ENCODE data around the gene RASSF7. TPM values are rescaled to one million over a fixed set of nuclear protein-coding genes. Genes with fewer than 3 reads are reported as not detected.
A peak's percentile ranks its signal among the peaks of the same experiment; 100 is the strongest.

Gene RASSF7
- total RNA-seq, 1 experiment from 2014 or later, result 32.5 TPM

DNA sequence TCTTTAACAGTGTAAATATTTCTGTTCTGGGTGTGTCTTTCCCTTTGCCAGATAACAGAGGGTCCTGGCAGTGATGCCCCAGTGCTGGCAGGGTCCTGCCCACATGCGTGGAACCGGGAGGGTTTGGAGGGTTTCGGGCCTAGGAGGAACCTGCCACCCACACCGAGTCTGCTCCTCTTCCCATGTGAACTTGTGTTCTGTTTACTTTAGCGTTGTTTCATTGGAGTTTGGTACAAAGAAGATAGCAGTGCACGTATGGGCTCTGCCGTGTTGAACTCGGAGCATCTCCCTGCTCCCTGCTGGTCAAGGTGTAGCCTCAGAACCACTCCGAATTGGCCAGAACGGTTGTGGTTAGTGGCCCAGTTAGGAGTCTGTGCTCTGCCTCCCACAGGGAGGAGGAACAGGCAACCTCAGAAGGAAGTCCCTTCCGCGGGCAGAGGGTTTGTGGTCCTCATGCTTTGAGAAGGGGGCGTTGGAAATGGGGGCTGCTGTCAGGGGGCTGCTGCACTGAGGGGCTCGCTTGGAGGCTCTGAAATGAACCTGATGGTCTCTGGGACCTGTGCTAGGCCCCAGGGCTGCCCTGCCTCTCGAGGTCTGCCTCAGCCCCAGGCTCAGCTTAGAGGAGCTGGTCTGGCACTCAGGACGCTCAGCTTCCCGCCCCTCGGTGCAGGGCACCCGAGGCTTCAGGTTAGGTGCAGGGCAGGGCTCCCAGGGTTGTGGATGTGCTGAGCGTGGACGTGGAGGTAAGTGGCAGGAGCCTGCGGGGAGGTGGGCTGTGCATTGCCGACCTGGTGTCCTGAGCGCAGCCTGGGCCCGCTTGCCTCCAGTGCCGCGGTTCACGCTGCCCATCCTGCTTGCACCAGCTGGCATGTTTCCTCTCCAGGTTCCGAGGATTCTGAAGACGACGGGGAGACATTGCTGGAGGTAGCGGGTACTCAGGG lies 25.9 kb downstream of the RASSF7 start:
- Mint-ChIP-seq H3K9me3 (no peaks in the 10 kb centered on the region), H3K27me3 (ENCODE audit: low read depth) (no peaks in the 10 kb centered on the region), H3K4me3 (no peak overlapping the region), H3K4me1 (no peaks in the 10 kb centered on the region), H3K27ac (peak overlapping the region; percentile 29; the same call in 1 of the 2 replicates), H3K36me3 (peaks cover 55% of the 10 kb centered on the region)
- TF ChIP-seq, protein P1, sequence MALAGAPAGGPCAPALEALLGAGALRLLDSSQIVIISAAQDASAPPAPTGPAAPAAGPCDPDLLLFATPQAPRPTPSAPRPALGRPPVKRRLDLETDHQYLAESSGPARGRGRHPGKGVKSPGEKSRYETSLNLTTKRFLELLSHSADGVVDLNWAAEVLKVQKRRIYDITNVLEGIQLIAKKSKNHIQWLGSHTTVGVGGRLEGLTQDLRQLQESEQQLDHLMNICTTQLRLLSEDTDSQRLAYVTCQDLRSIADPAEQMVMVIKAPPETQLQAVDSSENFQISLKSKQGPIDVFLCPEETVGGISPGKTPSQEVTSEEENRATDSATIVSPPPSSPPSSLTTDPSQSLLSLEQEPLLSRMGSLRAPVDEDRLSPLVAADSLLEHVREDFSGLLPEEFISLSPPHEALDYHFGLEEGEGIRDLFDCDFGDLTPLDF (CRISPR knock-in tag; IDR thresholded peaks at IDR 0.05), result no peak
- TF ChIP-seq, protein P2, sequence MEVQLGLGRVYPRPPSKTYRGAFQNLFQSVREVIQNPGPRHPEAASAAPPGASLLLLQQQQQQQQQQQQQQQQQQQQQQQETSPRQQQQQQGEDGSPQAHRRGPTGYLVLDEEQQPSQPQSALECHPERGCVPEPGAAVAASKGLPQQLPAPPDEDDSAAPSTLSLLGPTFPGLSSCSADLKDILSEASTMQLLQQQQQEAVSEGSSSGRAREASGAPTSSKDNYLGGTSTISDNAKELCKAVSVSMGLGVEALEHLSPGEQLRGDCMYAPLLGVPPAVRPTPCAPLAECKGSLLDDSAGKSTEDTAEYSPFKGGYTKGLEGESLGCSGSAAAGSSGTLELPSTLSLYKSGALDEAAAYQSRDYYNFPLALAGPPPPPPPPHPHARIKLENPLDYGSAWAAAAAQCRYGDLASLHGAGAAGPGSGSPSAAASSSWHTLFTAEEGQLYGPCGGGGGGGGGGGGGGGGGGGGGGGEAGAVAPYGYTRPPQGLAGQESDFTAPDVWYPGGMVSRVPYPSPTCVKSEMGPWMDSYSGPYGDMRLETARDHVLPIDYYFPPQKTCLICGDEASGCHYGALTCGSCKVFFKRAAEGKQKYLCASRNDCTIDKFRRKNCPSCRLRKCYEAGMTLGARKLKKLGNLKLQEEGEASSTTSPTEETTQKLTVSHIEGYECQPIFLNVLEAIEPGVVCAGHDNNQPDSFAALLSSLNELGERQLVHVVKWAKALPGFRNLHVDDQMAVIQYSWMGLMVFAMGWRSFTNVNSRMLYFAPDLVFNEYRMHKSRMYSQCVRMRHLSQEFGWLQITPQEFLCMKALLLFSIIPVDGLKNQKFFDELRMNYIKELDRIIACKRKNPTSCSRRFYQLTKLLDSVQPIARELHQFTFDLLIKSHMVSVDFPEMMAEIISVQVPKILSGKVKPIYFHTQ (CRISPR knock-in tag; IDR thresholded peaks at IDR 0.05), result no peak
- ATAC-seq, result no peak
- DNase-seq (ENCODE audit: low spot score), result no peak
- ChIA-PET CTCF (no interaction called here), POLR2A (no interaction called here)

DNA sequence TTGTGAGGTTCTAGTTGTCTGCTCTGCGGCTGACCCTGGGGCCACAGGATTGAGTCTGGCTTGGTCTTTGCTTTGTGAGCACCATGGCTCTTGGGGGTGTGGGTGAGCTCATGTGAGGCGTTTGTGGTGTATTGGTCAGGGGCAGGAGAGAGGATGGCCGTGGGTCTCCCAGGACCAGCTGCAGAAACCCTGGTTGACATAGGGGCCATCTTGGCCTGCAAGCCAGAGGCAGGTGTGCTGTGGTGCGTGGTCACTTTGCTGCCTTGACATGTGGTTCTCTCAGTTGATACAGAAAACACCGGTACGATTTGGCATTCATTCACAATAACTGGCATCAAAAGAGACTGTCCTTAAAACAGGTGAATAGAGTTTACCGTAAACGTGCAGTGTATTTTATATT lies 26.8 kb downstream of the RASSF7 start:
- POLR2A ChIA-PET, result no interaction called here
- TF ChIP-seq NFE2L1 (CRISPR knock-in tag; IDR thresholded peaks at IDR 0.05) (no peak), ZNF671 (CRISPR knock-in tag; IDR thresholded peaks at IDR 0.05) (no peak), RELA (CRISPR knock-in tag; IDR thresholded peaks at IDR 0.05; ENCODE audit: borderline replicate concordance) (no peak), KAT7 (CRISPR knock-in tag; IDR thresholded peaks at IDR 0.05; ENCODE audit: borderline replicate concordance) (no peak), OVOL2 (CRISPR knock-in tag; IDR thresholded peaks at IDR 0.05; ENCODE audit: borderline replicate concordance) (no peak), ZNF232 (CRISPR knock-in tag; IDR thresholded peaks at IDR 0.05) (no peak), ESRRA (CRISPR knock-in tag; IDR thresholded peaks at IDR 0.05; ENCODE audit: borderline replicate concordance) (no peak)
- TF ChIP-seq, protein P3, sequence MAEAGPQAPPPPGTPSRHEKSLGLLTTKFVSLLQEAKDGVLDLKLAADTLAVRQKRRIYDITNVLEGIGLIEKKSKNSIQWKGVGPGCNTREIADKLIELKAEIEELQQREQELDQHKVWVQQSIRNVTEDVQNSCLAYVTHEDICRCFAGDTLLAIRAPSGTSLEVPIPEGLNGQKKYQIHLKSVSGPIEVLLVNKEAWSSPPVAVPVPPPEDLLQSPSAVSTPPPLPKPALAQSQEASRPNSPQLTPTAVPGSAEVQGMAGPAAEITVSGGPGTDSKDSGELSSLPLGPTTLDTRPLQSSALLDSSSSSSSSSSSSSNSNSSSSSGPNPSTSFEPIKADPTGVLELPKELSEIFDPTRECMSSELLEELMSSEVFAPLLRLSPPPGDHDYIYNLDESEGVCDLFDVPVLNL (CRISPR knock-in tag; IDR thresholded peaks at IDR 0.05; ENCODE audit: borderline replicate concordance, low read depth), result no peak
- Mint-ChIP-seq H3K27ac (no peak overlapping the region), H3K27me3 (ENCODE audit: low read depth) (no peaks in the 10 kb centered on the region), H3K9me3 (no peaks in the 10 kb centered on the region), H3K36me3 (peaks cover 54% of the 10 kb centered on the region), H3K4me1 (no peaks in the 10 kb centered on the region), H3K4me3 (no peak overlapping the region)
- DNase-seq (ENCODE audit: low spot score) (no peak), ATAC-seq (no peak)
- CTCF ChIA-PET, result no interaction called here

DNA sequence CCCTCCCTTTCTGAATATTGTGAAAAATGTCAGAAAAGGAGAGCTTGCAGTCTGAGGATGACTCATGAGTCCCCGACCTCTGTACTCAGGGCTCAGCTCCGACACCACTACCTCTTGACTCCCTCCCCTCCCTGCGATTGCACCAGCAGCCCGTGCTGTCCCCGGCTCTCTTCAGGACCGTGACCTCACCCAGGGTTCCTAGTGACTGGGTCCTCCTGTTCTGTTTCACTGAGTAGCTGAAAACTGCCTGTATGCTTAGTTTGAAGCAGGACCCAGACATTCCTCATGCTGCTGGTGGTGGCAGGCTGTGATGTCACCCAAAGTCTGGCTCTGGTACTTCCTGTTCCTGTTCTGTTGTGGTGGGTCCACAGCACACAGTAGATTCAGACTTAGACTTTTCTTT lies 27.2 kb downstream of the RASSF7 start:
- Mint-ChIP-seq H3K4me3 (no peak overlapping the region), H3K27ac (no peak overlapping the region), H3K36me3 (peaks cover 59% of the 10 kb centered on the region), H3K9me3 (no peaks in the 10 kb centered on the region), H3K27me3 (ENCODE audit: low read depth) (no peaks in the 10 kb centered on the region), H3K4me1 (no peaks in the 10 kb centered on the region)
- POLR2A ChIA-PET, result no interaction called here
- DNase-seq (ENCODE audit: low spot score) (no peak), ATAC-seq (no peak)
- TF ChIP-seq JAZF1 (CRISPR knock-in tag; IDR thresholded peaks at IDR 0.05) (no peak), GABPB1 (CRISPR knock-in tag; IDR thresholded peaks at IDR 0.05) (peak; percentile 97), TEAD1 (CRISPR knock-in tag; IDR thresholded peaks at IDR 0.05) (no peak)
- TF ChIP-seq, protein P4, sequence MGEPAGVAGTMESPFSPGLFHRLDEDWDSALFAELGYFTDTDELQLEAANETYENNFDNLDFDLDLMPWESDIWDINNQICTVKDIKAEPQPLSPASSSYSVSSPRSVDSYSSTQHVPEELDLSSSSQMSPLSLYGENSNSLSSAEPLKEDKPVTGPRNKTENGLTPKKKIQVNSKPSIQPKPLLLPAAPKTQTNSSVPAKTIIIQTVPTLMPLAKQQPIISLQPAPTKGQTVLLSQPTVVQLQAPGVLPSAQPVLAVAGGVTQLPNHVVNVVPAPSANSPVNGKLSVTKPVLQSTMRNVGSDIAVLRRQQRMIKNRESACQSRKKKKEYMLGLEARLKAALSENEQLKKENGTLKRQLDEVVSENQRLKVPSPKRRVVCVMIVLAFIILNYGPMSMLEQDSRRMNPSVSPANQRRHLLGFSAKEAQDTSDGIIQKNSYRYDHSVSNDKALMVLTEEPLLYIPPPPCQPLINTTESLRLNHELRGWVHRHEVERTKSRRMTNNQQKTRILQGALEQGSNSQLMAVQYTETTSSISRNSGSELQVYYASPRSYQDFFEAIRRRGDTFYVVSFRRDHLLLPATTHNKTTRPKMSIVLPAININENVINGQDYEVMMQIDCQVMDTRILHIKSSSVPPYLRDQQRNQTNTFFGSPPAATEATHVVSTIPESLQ (CRISPR knock-in tag; IDR thresholded peaks at IDR 0.05), result no peak
- CTCF ChIA-PET, result no interaction called here
